ENCODE data around the gene FGGY.

The FGGY gene

GRCh38 chr1:59332983-59333382, 36.1 kb downstream of the FGGY start:
- H3K4me3 ChIP-seq (replicated peaks; ENCODE audit: low read depth, low read length) = no peak overlapping the region
- peak; percentile 64 for DNase-seq (ENCODE audit: low read depth)
- TF ChIP-seq, protein P1, sequence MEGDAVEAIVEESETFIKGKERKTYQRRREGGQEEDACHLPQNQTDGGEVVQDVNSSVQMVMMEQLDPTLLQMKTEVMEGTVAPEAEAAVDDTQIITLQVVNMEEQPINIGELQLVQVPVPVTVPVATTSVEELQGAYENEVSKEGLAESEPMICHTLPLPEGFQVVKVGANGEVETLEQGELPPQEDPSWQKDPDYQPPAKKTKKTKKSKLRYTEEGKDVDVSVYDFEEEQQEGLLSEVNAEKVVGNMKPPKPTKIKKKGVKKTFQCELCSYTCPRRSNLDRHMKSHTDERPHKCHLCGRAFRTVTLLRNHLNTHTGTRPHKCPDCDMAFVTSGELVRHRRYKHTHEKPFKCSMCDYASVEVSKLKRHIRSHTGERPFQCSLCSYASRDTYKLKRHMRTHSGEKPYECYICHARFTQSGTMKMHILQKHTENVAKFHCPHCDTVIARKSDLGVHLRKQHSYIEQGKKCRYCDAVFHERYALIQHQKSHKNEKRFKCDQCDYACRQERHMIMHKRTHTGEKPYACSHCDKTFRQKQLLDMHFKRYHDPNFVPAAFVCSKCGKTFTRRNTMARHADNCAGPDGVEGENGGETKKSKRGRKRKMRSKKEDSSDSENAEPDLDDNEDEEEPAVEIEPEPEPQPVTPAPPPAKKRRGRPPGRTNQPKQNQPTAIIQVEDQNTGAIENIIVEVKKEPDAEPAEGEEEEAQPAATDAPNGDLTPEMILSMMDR (IDR thresholded peaks at IDR 0.05; ENCODE audit: low read length, missing control alignments) = no peak

GRCh38 chr1:59333626-59334277, 36.9 kb downstream of the FGGY start:
- no peak overlapping the region for H3K4me3 ChIP-seq (replicated peaks; ENCODE audit: low read depth, low read length)
- TF ChIP-seq, protein P1 (IDR thresholded peaks at IDR 0.05; ENCODE audit: low read length, missing control alignments) = no peak
- DNase-seq (ENCODE audit: low read depth) = no peak

- no peak for DNase-seq (ENCODE audit: low read depth)
- TF ChIP-seq, protein P1 (IDR thresholded peaks at IDR 0.05; ENCODE audit: low read length, missing control alignments) = no peak
- no peak overlapping the region for H3K4me3 ChIP-seq (replicated peaks; ENCODE audit: low read depth, low read length)
Measured at GRCh38 chr1:59340411-59341307, 43.8 kb downstream of the FGGY start.

GRCh38 chr1:59342801-59343575, 46.1 kb downstream of the FGGY start:
- no peak for DNase-seq (ENCODE audit: low read depth)
- H3K4me3 ChIP-seq (replicated peaks; ENCODE audit: low read depth, low read length) = no peak overlapping the region
- TF ChIP-seq, protein P1 (IDR thresholded peaks at IDR 0.05; ENCODE audit: low read length, missing control alignments) = no peak

- no peak overlapping the region for H3K4me3 ChIP-seq (replicated peaks; ENCODE audit: low read depth, low read length)
- TF ChIP-seq, protein P1 (IDR thresholded peaks at IDR 0.05; ENCODE audit: low read length, missing control alignments) = no peak
- no peak for DNase-seq (ENCODE audit: low read depth)
Measured at GRCh38 chr1:59343576-59343840, 46.6 kb downstream of the FGGY start.

DNA sequence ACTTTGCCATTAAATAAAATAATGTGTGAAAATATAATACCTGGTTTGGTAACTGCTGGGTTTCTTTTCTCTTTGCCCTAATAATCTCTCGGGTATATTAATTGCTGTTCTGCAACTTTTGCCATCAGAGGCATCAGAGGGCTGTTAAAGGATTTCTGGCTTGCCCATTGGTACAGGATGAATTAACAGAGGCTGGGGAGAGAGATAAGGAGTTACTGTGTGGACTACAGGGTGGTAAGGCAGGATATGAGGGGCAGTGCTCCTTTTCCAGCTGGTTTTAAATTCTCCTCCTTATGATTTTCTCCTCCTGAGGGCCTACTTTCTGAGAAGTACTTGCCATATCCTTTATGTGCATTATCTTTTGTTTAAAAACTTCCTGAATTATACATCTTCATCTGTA, 48.3 kb downstream of the FGGY start:
- H3K4me3 ChIP-seq (replicated peaks; ENCODE audit: low read depth, low read length) = no peak overlapping the region
- DNase-seq (ENCODE audit: low read depth) = no peak
- TF ChIP-seq, protein P1 (IDR thresholded peaks at IDR 0.05; ENCODE audit: low read length, missing control alignments) = no peak
